IMR-90 (cell line): Measurements from ENCODE around the gene PCYT1B.

Experiments
- CTCF ChIP-seq: conservative IDR thresholded peaks from 2 replicates; pipeline ENCODE4 v1.5.1; 2012; ENCODE audit warnings: mild to moderate bottlenecking, low read depth, low read length, improper control_type of control experiment
- MAFK ChIP-seq: IDR thresholded peaks from 2 replicates; pipeline ENCODE4 v1.6.1; 2012; ENCODE audit warnings: low read depth, low read length, improper control_type of control experiment
- MXI1 ChIP-seq: IDR thresholded peaks from 2 replicates; pipeline ENCODE4 v1.6.1; 2012; ENCODE audit warnings: low read depth, mild to moderate bottlenecking, low read length, moderate library complexity, borderline replicate concordance
- USF2 ChIP-seq: fragments of 150-350 bp; IDR thresholded peaks from 2 replicates; pipeline ENCODE4 v1.6.1; 2017; ENCODE audit warnings: mild to moderate bottlenecking, antibody characterized with exemption, low read length, low read depth

GRCh38 chrX:24520472-24520871, 126.7 kb downstream of the PCYT1B start:
- TF ChIP-seq MXI1 (no peak), CTCF (no peak), MAFK (no peak), USF2 (no peak)
